Suprapubic skin (tissue), 4 donors: ENCODE results near the gene MRPS10.

Source experiments
- POLR2A ChIP-seq, 2 donors: fragments of 450-650 bp; IDR thresholded peaks; one replicate each; pipeline ENCODE4 v1.6.1; 2017; ENCODE audit warnings: antibody characterized with exemption in 2 of 2, mild to moderate bottlenecking in 2 of 2, moderate library complexity in 2 of 2
- POLR2AphosphoS5 ChIP-seq, 3 donors: sonication (generic); formaldehyde crosslinking; IDR thresholded peaks; one replicate each; pipeline ENCODE4 v1.6.1; 2017; ENCODE audit warnings: antibody characterized with exemption in 3 of 3
- TF ChIP-seq, protein P1 (sequence below), 2 donors: fragments of 200-600 bp in 1 of 2; fragments of 450-650 bp in 1 of 2; sonication (generic) in 1 of 2; IDR thresholded peaks; one replicate each; pipeline ENCODE4 v1.5.1; 2016 to 2019; ENCODE audit warnings: antibody characterized with exemption in 2 of 2, mild to moderate bottlenecking in 1 of 2, moderate library complexity in 1 of 2

- no peak for TF ChIP-seq POLR2A (IDR thresholded peaks at IDR 0.05)
- no peak for TF ChIP-seq POLR2AphosphoS5 (IDR thresholded peaks at IDR 0.05)
- TF ChIP-seq, protein P1, sequence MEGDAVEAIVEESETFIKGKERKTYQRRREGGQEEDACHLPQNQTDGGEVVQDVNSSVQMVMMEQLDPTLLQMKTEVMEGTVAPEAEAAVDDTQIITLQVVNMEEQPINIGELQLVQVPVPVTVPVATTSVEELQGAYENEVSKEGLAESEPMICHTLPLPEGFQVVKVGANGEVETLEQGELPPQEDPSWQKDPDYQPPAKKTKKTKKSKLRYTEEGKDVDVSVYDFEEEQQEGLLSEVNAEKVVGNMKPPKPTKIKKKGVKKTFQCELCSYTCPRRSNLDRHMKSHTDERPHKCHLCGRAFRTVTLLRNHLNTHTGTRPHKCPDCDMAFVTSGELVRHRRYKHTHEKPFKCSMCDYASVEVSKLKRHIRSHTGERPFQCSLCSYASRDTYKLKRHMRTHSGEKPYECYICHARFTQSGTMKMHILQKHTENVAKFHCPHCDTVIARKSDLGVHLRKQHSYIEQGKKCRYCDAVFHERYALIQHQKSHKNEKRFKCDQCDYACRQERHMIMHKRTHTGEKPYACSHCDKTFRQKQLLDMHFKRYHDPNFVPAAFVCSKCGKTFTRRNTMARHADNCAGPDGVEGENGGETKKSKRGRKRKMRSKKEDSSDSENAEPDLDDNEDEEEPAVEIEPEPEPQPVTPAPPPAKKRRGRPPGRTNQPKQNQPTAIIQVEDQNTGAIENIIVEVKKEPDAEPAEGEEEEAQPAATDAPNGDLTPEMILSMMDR (IDR thresholded peaks at IDR 0.05): no peak
These were observed 17.6 kb downstream of the MRPS10 start for GRCh38 chr6:42200035-42200434.
